ENCODE data around the gene UGT1A7.

Gene UGT1A7

DNA sequence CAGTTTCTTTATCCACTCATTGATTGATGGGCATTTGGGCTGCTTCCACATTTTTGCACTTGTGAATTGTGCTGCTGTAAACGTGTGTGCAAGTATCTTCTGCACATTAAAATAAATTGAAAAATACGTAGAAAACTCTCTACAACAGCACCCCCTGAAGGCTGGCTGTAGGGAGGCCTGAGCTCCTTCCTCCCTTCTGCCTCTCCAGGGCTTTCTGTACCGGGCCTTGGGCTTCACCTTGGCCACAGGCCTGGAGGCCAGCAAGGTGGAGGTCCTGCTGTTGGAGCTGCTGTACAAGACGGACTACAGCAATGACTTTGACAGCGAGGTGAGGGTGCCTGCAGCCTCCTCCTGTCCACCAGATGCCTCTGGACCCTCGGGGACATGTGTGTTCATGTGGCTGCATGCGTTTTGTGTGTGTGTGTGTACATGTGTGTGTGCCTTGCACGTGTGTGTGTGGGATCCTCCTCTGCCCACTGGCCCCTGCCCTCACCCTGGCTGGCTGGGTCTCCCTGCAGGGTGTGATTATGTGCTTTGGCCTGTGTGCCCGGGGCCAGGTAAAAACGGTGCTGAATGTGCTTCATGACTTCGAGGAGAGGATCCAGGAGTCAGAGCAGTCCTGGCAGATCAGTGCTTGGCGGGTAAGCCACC is 125.6 kb downstream of the UGT1A7 start:
- no peak for DNase-seq (ENCODE audit: low read depth)
- H3K4me3 ChIP-seq (ENCODE audit: low read length): no peak overlapping the region
- TF ChIP-seq, protein P1, sequence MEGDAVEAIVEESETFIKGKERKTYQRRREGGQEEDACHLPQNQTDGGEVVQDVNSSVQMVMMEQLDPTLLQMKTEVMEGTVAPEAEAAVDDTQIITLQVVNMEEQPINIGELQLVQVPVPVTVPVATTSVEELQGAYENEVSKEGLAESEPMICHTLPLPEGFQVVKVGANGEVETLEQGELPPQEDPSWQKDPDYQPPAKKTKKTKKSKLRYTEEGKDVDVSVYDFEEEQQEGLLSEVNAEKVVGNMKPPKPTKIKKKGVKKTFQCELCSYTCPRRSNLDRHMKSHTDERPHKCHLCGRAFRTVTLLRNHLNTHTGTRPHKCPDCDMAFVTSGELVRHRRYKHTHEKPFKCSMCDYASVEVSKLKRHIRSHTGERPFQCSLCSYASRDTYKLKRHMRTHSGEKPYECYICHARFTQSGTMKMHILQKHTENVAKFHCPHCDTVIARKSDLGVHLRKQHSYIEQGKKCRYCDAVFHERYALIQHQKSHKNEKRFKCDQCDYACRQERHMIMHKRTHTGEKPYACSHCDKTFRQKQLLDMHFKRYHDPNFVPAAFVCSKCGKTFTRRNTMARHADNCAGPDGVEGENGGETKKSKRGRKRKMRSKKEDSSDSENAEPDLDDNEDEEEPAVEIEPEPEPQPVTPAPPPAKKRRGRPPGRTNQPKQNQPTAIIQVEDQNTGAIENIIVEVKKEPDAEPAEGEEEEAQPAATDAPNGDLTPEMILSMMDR (conservative IDR thresholded peaks at IDR 0.05; ENCODE audit: low read depth, low read length): no peak

DNA sequence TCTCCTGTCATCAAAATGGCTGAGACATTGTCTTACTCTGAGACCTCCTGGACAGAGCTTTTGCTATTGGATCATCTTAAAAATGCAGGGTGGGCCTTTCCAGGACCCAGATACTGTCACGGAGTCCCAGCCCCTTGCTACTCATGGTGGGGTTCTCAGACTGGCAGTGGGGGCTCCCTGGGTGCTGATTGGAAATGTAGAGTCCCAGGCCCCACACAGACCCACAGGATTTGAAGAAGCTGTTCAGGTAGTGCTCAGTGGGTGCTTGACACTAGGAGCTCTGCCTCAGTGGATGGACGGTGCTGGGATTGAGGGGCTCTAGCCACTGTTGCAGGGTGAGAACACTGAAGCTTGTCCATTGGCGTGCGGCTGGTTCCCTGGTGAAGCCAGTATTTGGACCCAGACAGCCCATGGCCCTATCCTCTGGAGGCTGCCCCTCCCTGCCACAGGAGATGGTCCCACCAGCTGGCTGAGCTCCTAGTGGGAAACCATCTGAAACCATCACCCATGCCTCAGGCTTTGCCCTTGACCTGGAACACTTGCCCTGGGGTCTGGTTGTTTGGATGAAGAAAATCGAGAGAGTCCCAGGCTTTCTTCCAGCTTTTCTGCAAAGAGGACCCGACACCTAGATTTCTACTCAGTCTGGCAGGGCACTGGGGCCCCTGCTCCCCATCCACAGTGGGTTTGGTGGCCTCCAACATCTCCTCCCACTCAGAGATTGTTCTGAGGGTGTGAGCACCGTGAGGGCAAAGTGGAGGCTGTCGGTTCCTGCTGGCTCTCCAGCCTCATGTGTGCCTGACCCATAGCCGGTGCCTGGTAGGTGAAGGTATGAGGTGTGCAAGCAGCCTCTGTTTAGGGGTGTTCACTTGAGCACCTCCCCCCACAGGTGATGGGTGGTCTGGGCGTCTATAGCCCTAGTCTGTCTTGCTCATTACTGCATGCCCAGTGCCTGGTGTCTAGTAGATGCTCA is 126.5 kb downstream of the UGT1A7 start:
- no peak overlapping the region for H3K4me3 ChIP-seq (ENCODE audit: low read length)
- TF ChIP-seq, protein P1 (conservative IDR thresholded peaks at IDR 0.05; ENCODE audit: low read depth, low read length): no peak
- DNase-seq (ENCODE audit: low read depth): no peak

DNA sequence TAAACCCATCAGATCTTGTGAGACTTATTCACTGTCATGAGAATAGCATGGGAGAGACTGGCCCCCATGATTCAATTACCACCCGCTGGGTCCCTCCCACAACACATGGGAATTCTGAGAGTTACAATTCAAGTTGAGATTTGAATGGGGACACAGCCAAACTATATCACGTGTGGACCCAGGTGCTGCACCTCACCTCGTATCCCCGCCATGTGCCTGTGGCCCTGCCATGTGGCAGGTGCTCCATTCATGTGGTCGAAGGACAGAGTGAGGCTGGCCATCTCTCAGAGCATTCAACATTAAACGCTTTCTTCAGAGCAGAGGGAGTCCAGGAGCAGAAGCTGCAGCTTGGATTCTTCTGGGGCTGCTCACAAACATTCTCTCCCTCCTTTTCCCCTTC is 128.7 kb downstream of the UGT1A7 start:
- DNase-seq (ENCODE audit: low read depth): no peak
- H3K4me3 ChIP-seq (ENCODE audit: low read length): no peak overlapping the region
- TF ChIP-seq, protein P1 (conservative IDR thresholded peaks at IDR 0.05; ENCODE audit: low read depth, low read length): no peak

DNA sequence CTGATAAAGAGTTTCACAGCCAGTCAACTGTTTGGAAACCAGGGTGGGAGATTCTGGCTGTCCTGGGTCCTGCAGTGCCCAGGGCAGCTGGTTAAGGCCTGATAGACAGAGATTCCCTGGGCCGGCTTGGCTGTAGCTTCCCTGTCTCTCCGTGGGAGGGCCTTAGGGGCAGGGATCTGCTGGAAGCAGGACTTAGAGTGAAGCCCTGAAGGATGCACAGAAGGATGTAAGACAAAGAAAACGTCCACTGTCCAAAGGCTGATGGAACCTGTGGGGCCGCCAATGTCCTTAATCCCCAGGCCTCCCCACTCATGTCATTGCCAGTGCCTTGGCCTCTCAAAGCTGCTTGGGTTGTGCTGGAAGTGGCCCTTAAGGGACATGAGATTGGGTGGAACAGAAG is 129.4 kb downstream of the UGT1A7 start:
- no peak for DNase-seq (ENCODE audit: low read depth)
- TF ChIP-seq, protein P1 (conservative IDR thresholded peaks at IDR 0.05; ENCODE audit: low read depth, low read length): no peak
- H3K4me3 ChIP-seq (ENCODE audit: low read length): no peak overlapping the region

DNA sequence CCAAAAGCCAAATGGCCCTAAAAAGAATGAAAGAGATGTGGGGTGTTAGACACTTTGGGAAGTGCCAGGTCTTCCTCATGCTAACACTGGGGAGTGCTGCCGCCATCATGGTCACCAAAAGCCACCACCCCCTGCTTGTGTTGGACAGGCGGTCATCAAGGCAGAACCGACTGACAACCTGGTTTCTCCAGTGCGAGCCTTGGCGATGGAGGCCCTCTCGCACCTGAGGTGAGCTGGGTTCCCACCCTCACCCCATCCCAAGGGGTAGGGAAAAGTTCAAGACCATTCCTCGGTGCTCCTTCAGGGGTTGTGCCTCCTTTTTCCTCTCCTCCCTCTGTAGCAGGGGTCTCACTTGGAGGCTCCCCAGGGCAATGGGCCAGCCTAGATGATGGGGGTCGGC is 130.0 kb downstream of the UGT1A7 start:
- TF ChIP-seq, protein P1 (conservative IDR thresholded peaks at IDR 0.05; ENCODE audit: low read depth, low read length): no peak
- no peak for DNase-seq (ENCODE audit: low read depth)
- no peak overlapping the region for H3K4me3 ChIP-seq (ENCODE audit: low read length)

DNA sequence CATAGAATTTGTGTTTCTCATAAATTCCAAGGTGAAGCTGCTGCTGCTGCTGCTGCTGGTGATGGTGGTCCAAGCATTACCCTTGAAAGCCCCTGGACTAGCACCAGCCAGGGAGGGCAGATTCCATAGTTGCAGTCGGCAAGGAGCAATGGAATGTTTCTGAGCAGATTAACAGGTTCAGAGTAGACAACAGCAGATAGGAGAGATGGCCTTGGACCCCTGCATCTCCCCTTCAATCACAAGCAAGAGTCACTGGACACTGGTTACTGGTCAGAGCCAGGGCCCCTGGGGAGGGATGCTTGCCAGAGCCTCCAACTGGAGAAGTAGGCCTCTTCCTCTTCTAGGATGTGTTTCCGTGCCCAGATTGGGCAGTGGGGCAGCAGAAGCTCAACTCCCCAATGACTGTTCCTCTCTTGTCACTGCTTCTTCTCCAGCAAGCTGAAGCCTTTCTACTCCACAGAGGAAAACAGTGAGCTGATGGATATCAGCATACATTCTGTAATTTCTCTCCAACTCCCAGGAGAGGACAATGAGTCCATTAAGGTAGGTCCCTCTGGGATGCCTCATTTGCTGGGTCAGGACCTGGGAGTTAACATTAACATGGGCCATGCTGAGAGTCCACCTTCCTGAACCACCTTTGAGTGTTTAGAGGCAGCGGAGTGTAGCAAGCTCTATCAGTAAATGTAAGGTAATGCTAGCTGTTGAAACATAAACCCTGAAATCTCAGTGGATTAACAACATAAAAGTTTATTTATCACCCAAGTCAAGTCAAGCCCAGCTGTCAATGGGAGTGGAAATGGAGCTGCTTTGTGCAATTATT is 131.7 kb downstream of the UGT1A7 start:
- TF ChIP-seq, protein P1 (conservative IDR thresholded peaks at IDR 0.05; ENCODE audit: low read depth, low read length): no peak
- DNase-seq (ENCODE audit: low read depth): no peak
- H3K4me3 ChIP-seq (ENCODE audit: low read length): no peak overlapping the region

All from retinal pigment epithelial cell (primary cell).